Upper lobe of right lung (tissue), 1 donor: Measurements from ENCODE around the gene PLTP. TPM values are rescaled to one million over a fixed set of nuclear protein-coding genes. Genes with fewer than 3 reads are reported as not detected.

ENCODE experiments used
- ATAC-seq: fragments of 200-7000 bp; cut with Tn5 transposase; one replicate; pipeline ENCODE4 v1.9.1; 2020; ENCODE audit warnings: mild to moderate bottlenecking, moderate library complexity
- DNase-seq: peaks from one replicate; pipeline ENCODE4 v3.0.0-alpha.2; 2020
- H3K27ac ChIP-seq: fragments of 200-600 bp; one replicate; pipeline ENCODE4 v1.8.0; 2022
- H3K27me3 ChIP-seq: fragments of 200-600 bp; one replicate; pipeline ENCODE4 v1.8.0; 2022; ENCODE audit warnings: mild to moderate bottlenecking
- H3K36me3 ChIP-seq: fragments of 200-600 bp; one replicate; pipeline ENCODE4 v1.8.0; 2022
- H3K4me1 ChIP-seq: fragments of 200-600 bp; one replicate; pipeline ENCODE4 v1.8.0; 2022
- H3K4me3 ChIP-seq: fragments of 200-600 bp; one replicate; pipeline ENCODE4 v1.8.0; 2022; ENCODE audit warnings: mild to moderate bottlenecking
- H3K9me3 ChIP-seq: fragments of 200-600 bp; one replicate; pipeline ENCODE4 v1.8.0; 2022
- CTCF ChIP-seq: fragments of 200-600 bp; IDR thresholded peaks from one replicate; pipeline ENCODE4 v1.8.0; 2022; ENCODE audit warnings: antibody characterized with exemption
- intact Hi-C: fragments of 100-400 bp; cut with DNase I; formaldehyde crosslinking; loops from one replicate; pipeline ENCODE4 v1.11.0; 2022
- total RNA-seq: library from RNA; stranded (reverse); fragmentation: NEBNext Ultra II Directional; extraction: Animal tissue kit (Norgen Biotek cat#: 25700); gene quantifications from one replicate; pipeline ENCODE4 v1.2.1, GENCODE V29; 2021
- donor health status: DM: no; HTN: yes; CAD: no; lungs with severe emphysema.

The PLTP gene
- total RNA-seq, 1 donor from 2014 or later, result 65.9 TPM

- ATAC-seq, result no peak
- Histone ChIP-seq H3K9me3 (no peaks in the 10 kb centered on the region), H3K27me3 (no peaks in the 10 kb centered on the region), H3K27ac (no peak overlapping the region), H3K4me1 (no peaks in the 10 kb centered on the region), H3K4me3 (no peak overlapping the region), H3K36me3 (peaks cover 64% of the 10 kb centered on the region)
- no peak for TF ChIP-seq CTCF
- intact Hi-C loops, result no loop called here
- DNase-seq, result no peak
Measured at GRCh38 chr20:45848969-45849582, 62.9 kb downstream of the PLTP start.

Other genes with a start within 250 kb of the PLTP start
- not detected for gene WFDC11, start 241.9 kb downstream of the PLTP start, total RNA-seq
- gene WFDC13, start 210.1 kb downstream of the PLTP start, total RNA-seq, result not detected
- not detected for gene WFDC10B, start 207.1 kb downstream of the PLTP start, total RNA-seq
- gene SPINT4, start 189.8 kb downstream of the PLTP start, total RNA-seq, result not detected
- gene WFDC3, start 120.3 kb downstream of the PLTP start, total RNA-seq, result 2.1 TPM
- 32.0 TPM for gene DNTTIP1, start 120.2 kb downstream of the PLTP start, total RNA-seq
- gene UBE2C, start 99.5 kb downstream of the PLTP start, total RNA-seq, result 1.4 TPM
- 0.61 TPM for gene TNNC2, start 84.8 kb downstream of the PLTP start, total RNA-seq
- gene SNX21, start 78.4 kb downstream of the PLTP start, total RNA-seq, result 23.4 TPM
- gene ACOT8, start 54.8 kb downstream of the PLTP start, total RNA-seq, result 23.5 TPM
- gene ZSWIM3, start 54.5 kb downstream of the PLTP start, total RNA-seq, result 4.0 TPM
- gene ZSWIM1, start 30.9 kb downstream of the PLTP start, total RNA-seq, result 9.6 TPM
- 1.3 TPM for gene SPATA25, start 24.5 kb downstream of the PLTP start, total RNA-seq
- gene NEURL2, start 20.9 kb downstream of the PLTP start, total RNA-seq, result 2.8 TPM
- gene CTSA, start 20.8 kb downstream of the PLTP start, total RNA-seq, result 164 TPM
- 43.1 TPM for gene PCIF1, start 22.5 kb upstream of the PLTP start, total RNA-seq
- 19.1 TPM for gene ZNF335, start 60.0 kb upstream of the PLTP start, total RNA-seq
- gene MMP9, start 96.8 kb upstream of the PLTP start, total RNA-seq, result 5.5 TPM
- 2.0 TPM for gene SLC12A5, start 117.1 kb upstream of the PLTP start, total RNA-seq
- gene NCOA5, start 177.8 kb upstream of the PLTP start, total RNA-seq, result 28.7 TPM
- gene CD40, start 206.2 kb upstream of the PLTP start, total RNA-seq, result 36.8 TPM